Mucosa of gallbladder (tissue), 1 donor: ENCODE data around the gene MYO1F. TPM values are rescaled to one million over a fixed set of nuclear protein-coding genes. Genes with fewer than 3 reads are reported as not detected.

Experiments
- DNase-seq: peaks from one replicate; pipeline ENCODE4 v3.0.0-alpha.2; 2020; ENCODE audit warnings: low spot score
- total RNA-seq: library from RNA; stranded (reverse); gene quantifications from one replicate; pipeline ENCODE4 v1.2.1, GENCODE V29; 2021
- donor health status: DM: no; HTN: no; CAD: no.

MYO1F gene
- total RNA-seq, 1 donor from 2014 or later = 47.2 TPM

GRCh38 chr19:8491574-8491973 is 85.7 kb downstream of the MYO1F start:
- no peak for DNase-seq

DNA sequence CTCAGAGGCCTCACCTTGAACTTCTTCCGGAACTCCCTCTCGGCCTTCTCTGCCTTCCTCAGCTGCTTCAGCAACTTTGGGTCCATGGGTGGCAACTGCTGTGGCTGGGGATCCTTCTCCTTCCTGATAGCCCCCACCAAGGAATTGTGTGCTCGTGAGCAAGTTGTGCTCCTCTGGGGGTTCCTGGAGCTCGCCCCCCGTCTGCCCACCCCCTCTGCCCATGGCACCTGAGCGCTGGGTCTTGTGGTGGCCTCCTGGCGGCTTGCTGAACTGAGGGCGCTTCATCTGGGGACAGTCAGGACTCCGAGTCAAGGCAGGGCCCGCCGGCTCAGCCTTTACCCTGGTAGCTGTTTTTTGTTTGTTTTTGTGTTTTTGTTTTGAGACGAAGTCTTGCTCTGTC is 86.4 kb downstream of the MYO1F start:
- no peak for DNase-seq

DNA sequence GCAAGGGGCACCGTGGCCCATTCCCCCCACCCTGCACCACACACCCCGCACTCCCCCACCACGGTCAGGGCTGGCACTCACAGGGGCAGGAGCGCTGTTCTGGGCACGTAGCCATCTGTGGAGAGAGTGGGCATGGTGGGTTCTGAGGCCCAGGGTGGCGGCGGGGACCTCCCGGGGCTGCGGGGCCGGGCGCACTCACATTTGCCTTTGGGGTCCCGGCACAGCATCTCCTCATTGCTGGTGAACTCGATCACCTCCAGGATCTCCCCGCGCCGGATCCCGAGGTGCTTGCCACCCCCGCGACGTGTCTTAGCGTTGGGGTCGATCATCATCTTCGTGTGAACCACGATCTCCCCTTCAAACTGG is 86.9 kb downstream of the MYO1F start:
- no peak for DNase-seq

GRCh38 chr19:8489561-8490394 is 87.5 kb downstream of the MYO1F start:
- no peak for DNase-seq

DNA sequence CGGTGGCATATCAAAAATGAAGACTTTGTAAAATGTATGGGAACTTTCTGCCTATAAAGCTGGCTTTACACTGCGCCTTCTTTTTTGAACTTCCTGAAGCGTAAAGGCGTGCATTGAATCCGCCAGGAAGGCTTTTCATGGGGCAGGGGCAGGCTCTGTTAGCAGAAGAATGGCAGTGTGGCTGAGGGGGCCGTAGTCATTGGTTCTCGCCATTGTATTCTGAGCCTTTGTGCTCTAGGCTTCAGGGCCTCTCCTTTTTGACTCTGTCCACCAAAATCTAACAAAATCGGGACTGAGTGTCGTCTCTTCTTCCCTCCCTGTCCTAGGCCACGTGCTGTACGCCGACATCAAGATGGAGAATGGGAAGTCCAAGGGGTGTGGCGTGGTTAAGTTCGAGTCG is 88.9 kb downstream of the MYO1F start:
- no peak for DNase-seq

GRCh38 chr19:8487137-8487851 is 89.9 kb downstream of the MYO1F start:
- DNase-seq = no peak

GRCh38 chr19:8486661-8487136 is 90.5 kb downstream of the MYO1F start:
- no peak for DNase-seq

DNA sequence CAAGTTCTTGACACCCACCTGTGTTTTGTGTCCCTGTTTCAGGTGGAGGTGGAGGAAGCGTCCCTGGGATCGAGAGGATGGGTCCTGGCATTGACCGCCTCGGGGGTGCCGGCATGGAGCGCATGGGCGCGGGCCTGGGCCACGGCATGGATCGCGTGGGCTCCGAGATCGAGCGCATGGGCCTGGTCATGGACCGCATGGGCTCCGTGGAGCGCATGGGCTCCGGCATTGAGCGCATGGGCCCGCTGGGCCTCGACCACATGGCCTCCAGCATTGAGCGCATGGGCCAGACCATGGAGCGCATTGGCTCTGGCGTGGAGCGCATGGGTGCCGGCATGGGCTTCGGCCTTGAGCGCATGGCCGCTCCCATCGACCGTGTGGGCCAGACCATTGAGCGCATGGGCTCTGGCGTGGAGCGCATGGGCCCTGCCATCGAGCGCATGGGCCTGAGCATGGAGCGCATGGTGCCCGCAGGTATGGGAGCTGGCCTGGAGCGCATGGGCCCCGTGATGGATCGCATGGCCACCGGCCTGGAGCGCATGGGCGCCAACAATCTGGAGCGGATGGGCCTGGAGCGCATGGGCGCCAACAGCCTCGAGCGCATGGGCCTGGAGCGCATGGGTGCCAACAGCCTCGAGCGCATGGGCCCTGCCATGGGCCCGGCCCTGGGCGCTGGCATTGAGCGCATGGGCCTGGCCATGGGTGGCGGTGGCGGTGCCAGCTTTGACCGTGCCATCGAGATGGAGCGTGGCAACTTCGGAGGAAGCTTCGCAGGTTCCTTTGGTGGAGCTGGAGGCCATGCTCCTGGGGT is 91.5 kb downstream of the MYO1F start:
- DNase-seq = no peak

- DNase-seq = no peak
Measured at GRCh38 chr19:8484331-8484894, 92.8 kb downstream of the MYO1F start.

GRCh38 chr19:8483165-8483564 is 94.1 kb downstream of the MYO1F start:
- no peak for DNase-seq

- no peak for DNase-seq
Measured at GRCh38 chr19:8482696-8483095, 94.5 kb downstream of the MYO1F start.

DNA sequence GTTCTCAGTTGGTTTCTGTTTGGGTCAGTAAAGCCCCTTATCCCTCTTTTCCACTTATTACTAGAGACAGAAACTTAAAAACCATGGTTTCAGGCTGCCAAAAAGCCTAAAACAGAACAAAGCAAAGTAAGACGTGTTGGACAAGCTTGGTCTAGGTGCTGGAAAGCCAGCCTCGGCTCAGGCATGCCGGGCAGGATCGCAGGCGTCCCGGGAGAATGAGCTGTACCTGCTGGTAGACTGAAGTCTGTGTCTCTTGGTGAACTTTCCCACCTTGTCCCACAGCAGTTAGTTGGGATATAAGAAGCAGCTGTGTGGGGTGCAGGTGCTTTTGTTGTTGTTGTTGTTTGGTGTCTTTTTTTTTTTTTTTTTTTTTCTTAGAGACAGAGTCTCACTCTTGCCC is 95.6 kb downstream of the MYO1F start:
- DNase-seq = no peak

GRCh38 chr19:8481201-8481600 is 96.0 kb downstream of the MYO1F start:
- DNase-seq = no peak

- no peak for DNase-seq
Measured at GRCh38 chr19:8478598-8478997, 98.6 kb downstream of the MYO1F start.

DNA sequence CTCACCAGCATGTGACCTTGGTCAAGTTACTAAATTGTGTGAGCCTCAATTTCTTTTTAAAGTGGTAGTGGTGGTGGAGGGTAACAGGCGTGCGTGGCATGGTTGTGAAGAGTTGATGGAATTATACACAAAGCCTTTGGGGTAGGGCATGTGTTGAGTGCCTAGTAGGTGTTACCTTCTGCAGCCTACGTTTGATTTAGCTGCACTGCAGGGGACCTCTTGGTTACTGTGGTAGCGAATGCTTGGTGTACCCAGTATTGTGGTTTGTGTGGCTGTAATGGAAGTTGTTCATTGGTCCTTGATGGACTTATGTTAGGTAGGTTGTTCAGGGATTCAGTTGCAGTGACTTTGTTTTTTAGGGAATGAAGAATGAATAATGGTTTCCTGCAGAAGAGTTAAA is 99.4 kb downstream of the MYO1F start:
- DNase-seq = no peak

GRCh38 chr19:8476524-8476923 is 100.7 kb downstream of the MYO1F start:
- no peak for DNase-seq

DNA sequence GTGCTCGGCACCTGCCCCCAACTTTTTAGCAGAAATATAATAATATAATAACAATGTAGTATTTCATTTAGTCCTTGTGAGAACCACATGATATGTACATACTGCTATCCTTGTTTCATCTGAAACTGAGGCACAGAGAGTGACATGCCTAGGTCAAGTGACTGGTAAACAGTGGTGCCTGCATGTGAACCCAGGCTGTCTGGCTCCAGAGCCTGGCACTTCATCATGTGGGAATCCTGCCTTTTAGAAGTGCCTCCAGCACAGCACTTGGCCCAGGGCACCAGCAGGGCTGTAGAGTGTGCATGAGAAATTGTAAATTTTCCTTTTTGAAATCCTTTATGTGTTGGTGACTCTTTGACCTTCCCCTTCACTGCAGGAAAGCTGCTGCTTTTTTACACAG is 102.2 kb downstream of the MYO1F start:
- no peak for DNase-seq

DNA sequence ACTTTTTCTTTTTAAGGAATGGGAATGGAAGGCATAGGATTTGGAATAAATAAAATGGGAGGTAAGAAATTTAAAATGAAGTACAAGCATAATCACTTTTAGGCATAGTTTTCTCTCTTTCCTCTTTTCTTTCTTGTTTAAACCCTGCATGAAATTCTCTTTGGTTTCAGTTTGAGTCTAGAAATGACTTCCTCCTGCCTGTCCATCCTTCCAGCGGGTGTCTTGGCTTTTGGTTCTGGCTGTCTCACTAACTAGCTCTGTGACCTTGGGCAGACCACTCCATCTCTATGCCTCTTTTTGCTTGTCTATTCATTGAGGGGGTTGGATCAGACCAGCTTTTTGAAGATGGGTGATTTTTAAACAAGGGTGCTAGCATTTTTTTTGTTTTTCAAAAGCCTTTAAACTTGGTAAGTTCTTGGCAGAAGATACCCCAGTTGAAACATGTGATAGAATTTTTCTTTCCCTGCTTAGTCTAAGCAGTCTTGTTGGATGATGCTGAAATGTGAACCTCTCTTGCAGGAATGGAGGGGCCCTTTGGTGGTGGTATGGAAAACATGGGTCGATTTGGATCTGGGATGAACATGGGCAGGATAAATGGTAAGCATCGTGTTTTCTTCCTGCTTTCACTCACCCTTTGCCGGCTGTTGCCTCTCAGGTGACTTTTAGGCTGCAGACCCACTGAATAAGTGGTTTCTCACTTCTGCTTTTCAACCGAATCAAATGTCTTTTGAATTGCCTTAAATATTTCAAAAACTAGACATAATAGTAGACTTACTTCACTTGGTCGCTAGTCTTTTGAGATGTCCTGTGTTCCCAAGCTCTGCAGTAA is 103.4 kb downstream of the MYO1F start:
- no peak for DNase-seq
